Glutamatergic neuron (in vitro differentiated cells): ENCODE results near the gene VPS13D. TPM values are rescaled to one million over a fixed set of nuclear protein-coding genes. Genes with fewer than 3 reads are reported as not detected.

Experiments used
- DNase-seq: peaks from one replicate; pipeline ENCODE4 v3.0.0; 2022
- H3K27ac Mint-ChIP-seq: one replicate; pipeline ENCODE4 v1.8.0; 2020; ENCODE audit warnings: mild to moderate bottlenecking, mixed read lengths, inconsistent platforms; ENCODE audit not compliant: unreplicated experiment
- H3K27me3 Mint-ChIP-seq: one replicate; pipeline ENCODE4 v1.8.0; 2020; ENCODE audit warnings: mild to moderate bottlenecking, moderate library complexity, mixed read lengths, inconsistent platforms; ENCODE audit not compliant: unreplicated experiment
- H3K36me3 Mint-ChIP-seq: one replicate; pipeline ENCODE4 v1.8.0; 2020; ENCODE audit warnings: mild to moderate bottlenecking, mixed read lengths, inconsistent platforms; ENCODE audit not compliant: unreplicated experiment
- H3K4me1 Mint-ChIP-seq: one replicate; pipeline ENCODE4 v1.8.0; 2020; ENCODE audit warnings: mild to moderate bottlenecking, low read depth, mixed read lengths, inconsistent platforms; ENCODE audit not compliant: unreplicated experiment
- H3K4me3 Mint-ChIP-seq: one replicate; pipeline ENCODE4 v1.8.0; 2020; ENCODE audit warnings: mild to moderate bottlenecking, mixed read lengths, inconsistent platforms; ENCODE audit not compliant: unreplicated experiment
- H3K9me3 Mint-ChIP-seq: one replicate; pipeline ENCODE4 v1.8.0; 2020; ENCODE audit warnings: mild to moderate bottlenecking, moderate library complexity, mixed read lengths, inconsistent platforms; ENCODE audit not compliant: unreplicated experiment
- CTCF ChIP-seq: fragments of 200-600 bp; sonication (generic); IDR thresholded peaks from one replicate; pipeline ENCODE4 v1.5.0; 2021; ENCODE audit not compliant: partially characterized antibody, unreplicated experiment
- total RNA-seq: library from RNA; stranded (reverse); fragmentation: NEBNext Ultra II Directional; extraction: Animal tissue kit (Norgen Biotek cat#: 25700); gene quantifications from one replicate; pipeline ENCODE4 v1.2.1, GENCODE V29; 2021; ENCODE audit not compliant: unreplicated experiment

The VPS13D gene
- total RNA-seq, 1 donor from 2014 or later = 32.8 TPM

GRCh38 chr1:12356004-12356890 lies 126.4 kb downstream of the VPS13D start:
- H3K27ac Mint-ChIP-seq = no peak overlapping the region

GRCh38 chr1:12358499-12358898 lies 128.7 kb downstream of the VPS13D start:
- TF ChIP-seq CTCF = no peak
- no peak overlapping the region for H3K27ac Mint-ChIP-seq
- H3K4me3 Mint-ChIP-seq = no peak overlapping the region
- no peak for DNase-seq
- no peaks in the 10 kb centered on the region for H3K27me3 Mint-ChIP-seq
- no peaks in the 10 kb centered on the region for H3K9me3 Mint-ChIP-seq
- H3K4me1 Mint-ChIP-seq = no peaks in the 10 kb centered on the region
- H3K36me3 Mint-ChIP-seq = no peaks in the 10 kb centered on the region

More at GRCh38 chr1:12356004-12356890, 126.4 kb downstream of the VPS13D start:
- no peaks in the 10 kb centered on the region for H3K9me3 Mint-ChIP-seq
- no peaks in the 10 kb centered on the region for H3K36me3 Mint-ChIP-seq
- no peak overlapping the region for H3K4me3 Mint-ChIP-seq
- no peaks in the 10 kb centered on the region for H3K27me3 Mint-ChIP-seq
- no peak for TF ChIP-seq CTCF
- no peak for DNase-seq
- no peaks in the 10 kb centered on the region for H3K4me1 Mint-ChIP-seq

GRCh38 chr1:12359359-12360133 lies 129.7 kb downstream of the VPS13D start:
- H3K36me3 Mint-ChIP-seq = no peaks in the 10 kb centered on the region
- DNase-seq = no peak
- no peaks in the 10 kb centered on the region for H3K4me1 Mint-ChIP-seq
- H3K27me3 Mint-ChIP-seq = no peaks in the 10 kb centered on the region
- H3K27ac Mint-ChIP-seq = no peak overlapping the region
- H3K4me3 Mint-ChIP-seq = no peak overlapping the region
- TF ChIP-seq CTCF = no peak
- H3K9me3 Mint-ChIP-seq = no peaks in the 10 kb centered on the region

GRCh38 chr1:12368646-12369045 lies 138.8 kb downstream of the VPS13D start:
- TF ChIP-seq CTCF = no peak
- Mint-ChIP-seq H3K4me3 (no peak overlapping the region), H3K4me1 (no peaks in the 10 kb centered on the region), H3K9me3 (no peaks in the 10 kb centered on the region), H3K36me3 (no peaks in the 10 kb centered on the region), H3K27me3 (no peaks in the 10 kb centered on the region), H3K27ac (no peak overlapping the region)
- no peak for DNase-seq

GRCh38 chr1:12369258-12369657 lies 139.4 kb downstream of the VPS13D start:
- Mint-ChIP-seq H3K4me1 (no peaks in the 10 kb centered on the region), H3K36me3 (no peaks in the 10 kb centered on the region), H3K4me3 (no peak overlapping the region), H3K27ac (no peak overlapping the region), H3K9me3 (no peaks in the 10 kb centered on the region), H3K27me3 (no peaks in the 10 kb centered on the region)
- no peak for TF ChIP-seq CTCF
- DNase-seq = no peak
